Immature natural killer cell (primary cell): Measurements from ENCODE around the gene AUTS2. TPM values are rescaled to one million over a fixed set of nuclear protein-coding genes. Genes with fewer than 3 reads are reported as not detected.

Experiments
- DNase-seq, 3 donors: peaks; one replicate each; pipeline ENCODE4 v3.0.0; 2022; ENCODE audit warnings: mixed read lengths in 1 of 3
- H3K27ac Mint-ChIP-seq, 6 donors: one replicate each; pipeline ENCODE4 v1.8.0; 2020; ENCODE audit warnings: mixed read lengths in 6 of 6, mild to moderate bottlenecking in 5 of 6, inconsistent platforms in 4 of 6, moderate library complexity in 3 of 6
- H3K27me3 Mint-ChIP-seq, 3 donors: one replicate each; pipeline ENCODE4 v1.8.0; 2020 to 2021; ENCODE audit warnings: low read depth in 3 of 3, mild to moderate bottlenecking in 3 of 3, mixed read lengths in 3 of 3, moderate library complexity in 3 of 3, inconsistent platforms in 1 of 3
- H3K36me3 Mint-ChIP-seq, 3 donors: one replicate each; pipeline ENCODE4 v1.8.0; 2020; ENCODE audit warnings: mixed read lengths in 3 of 3, inconsistent platforms in 2 of 3, mild to moderate bottlenecking in 2 of 3
- H3K4me1 Mint-ChIP-seq, 2 donors: one replicate each; pipeline ENCODE4 v1.8.0; 2020; ENCODE audit warnings: inconsistent platforms in 2 of 2, mild to moderate bottlenecking in 2 of 2, mixed read lengths in 2 of 2, moderate library complexity in 1 of 2
- H3K4me3 Mint-ChIP-seq, 5 donors: one replicate each; pipeline ENCODE4 v1.8.0; 2020; ENCODE audit warnings: mild to moderate bottlenecking in 5 of 5, mixed read lengths in 5 of 5, inconsistent platforms in 3 of 5, moderate library complexity in 3 of 5
- H3K9me3 Mint-ChIP-seq, 6 donors: one replicate each; pipeline ENCODE4 v1.8.0; 2020; ENCODE audit warnings: mild to moderate bottlenecking in 6 of 6, mixed read lengths in 6 of 6, inconsistent platforms in 4 of 6, moderate library complexity in 3 of 6
- polyA plus RNA-seq, 3 donors: library from polyadenylated mRNA; unstranded; fragments of 300-500 nt; fragmentation: Illumina TruSeq; gene quantifications; one replicate each; pipeline ENCODE4 v1.2.3, GENCODE V29; 2021

AUTS2 gene
- polyA plus RNA-seq, 3 donors from 2014 or later: 1.9 to 17.6 (median 8.0) TPM

DNA sequence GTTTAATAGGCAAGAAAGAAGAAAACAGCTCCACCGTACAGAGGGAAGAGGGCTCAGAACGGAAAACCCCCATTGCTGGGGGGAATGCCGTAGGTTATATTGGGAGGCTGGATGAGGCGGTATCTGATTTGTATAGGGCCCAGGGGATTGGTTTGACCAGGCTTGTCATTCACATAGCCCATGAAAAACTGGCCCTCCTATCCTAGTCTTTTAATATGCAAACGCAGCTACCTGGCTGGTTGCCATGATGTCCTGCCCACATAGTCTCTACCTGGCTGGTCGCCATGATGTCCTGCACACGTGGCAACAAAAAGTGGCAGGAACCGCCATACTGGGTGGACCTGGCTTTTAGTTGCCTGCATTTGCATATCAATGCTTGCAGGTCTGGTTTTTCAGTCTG lies 84.7 kb downstream of the AUTS2 start:
- no peak for DNase-seq
- no peak overlapping the region for H3K27ac Mint-ChIP-seq
- no peaks in the 10 kb centered on the region for H3K36me3 Mint-ChIP-seq
- peaks cover 0 to 3% (median 0%) of the 10 kb centered on the region in 3 donors for H3K27me3 Mint-ChIP-seq
- no peaks in the 10 kb centered on the region for H3K9me3 Mint-ChIP-seq
- H3K4me3 Mint-ChIP-seq: no peak overlapping the region
- peaks cover 24 to 42% of the 10 kb centered on the region in 2 donors for H3K4me1 Mint-ChIP-seq

DNA sequence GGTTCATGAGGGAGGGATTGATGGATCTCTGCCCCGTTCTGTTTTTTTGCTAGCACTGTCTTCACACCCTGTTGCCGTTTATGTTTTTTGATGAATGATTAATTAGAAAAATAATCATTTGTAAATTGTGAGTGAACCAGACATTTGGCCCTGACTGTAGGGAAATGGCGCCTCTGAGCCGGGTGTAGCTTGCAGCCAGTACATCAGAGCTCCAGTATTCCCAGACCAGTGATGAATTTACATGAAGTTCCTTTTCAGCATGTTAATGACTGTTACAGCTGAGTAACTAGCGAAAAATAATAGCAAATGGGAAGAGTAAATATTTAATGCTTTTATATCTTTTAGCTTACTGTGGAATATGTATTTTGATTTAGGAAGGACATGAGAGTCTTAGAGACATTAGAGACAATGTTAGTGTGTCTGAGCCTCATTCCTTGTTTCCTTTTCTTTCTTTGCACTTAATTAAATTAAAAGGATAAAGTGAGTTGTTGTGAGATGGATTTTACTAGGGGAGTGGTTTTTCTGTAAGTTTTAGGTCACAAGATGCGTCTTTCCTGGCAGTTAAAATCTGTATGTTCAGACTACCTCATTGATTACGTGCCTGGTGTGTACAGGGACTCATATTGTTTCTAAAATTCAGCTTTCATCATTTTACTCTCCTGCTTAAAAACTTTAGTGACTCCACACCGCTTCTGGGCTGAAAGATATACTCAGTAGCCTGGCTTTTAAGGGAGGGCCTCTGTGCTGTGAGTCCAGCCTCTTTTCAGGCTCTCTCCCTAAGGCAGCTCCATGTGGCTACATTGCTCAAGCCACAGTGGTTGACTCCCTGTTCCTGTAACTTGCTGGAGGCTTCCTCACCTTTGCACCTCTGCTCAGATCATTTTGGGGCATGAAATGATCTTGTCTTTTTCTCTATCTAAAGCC lies 86.4 kb downstream of the AUTS2 start:
- DNase-seq: no peak
- H3K36me3 Mint-ChIP-seq: no peaks in the 10 kb centered on the region
- H3K4me3 Mint-ChIP-seq: peak overlapping the region; percentile 45 to 76 (median 66)
- peak overlapping the region; percentile 60 to 86 (median 78) for H3K27ac Mint-ChIP-seq
- H3K27me3 Mint-ChIP-seq: peaks cover 0 to 3% (median 0%) of the 10 kb centered on the region in 3 donors
- H3K9me3 Mint-ChIP-seq: no peaks in the 10 kb centered on the region
- peaks cover 24 to 32% of the 10 kb centered on the region in 2 donors for H3K4me1 Mint-ChIP-seq

DNA sequence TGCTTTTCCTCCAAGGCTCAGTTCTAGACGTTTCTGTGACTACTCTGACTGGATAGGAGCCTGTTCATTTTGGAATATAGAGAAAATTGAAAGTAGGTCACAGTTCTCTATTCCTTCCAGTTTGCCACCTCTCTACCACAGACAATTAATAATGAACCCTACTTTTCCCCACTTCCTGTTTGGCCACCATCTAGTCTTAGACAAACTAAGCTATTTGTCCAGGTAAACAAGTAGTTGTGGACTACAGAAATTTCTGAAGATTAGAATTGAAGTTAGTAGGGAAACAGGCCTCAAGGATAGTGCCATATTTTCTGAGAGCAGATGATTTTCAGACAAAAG lies 87.0 kb downstream of the AUTS2 start:
- Mint-ChIP-seq H3K9me3 (no peaks in the 10 kb centered on the region), H3K4me3 (peak overlapping the region; percentile 45 to 76 (median 66)), H3K27me3 (peaks cover 0 to 3% (median 0%) of the 10 kb centered on the region in 3 donors), H3K4me1 (peaks cover 24 to 32% of the 10 kb centered on the region in 2 donors), H3K27ac (peak overlapping the region; percentile 60 to 86 (median 78)), H3K36me3 (no peaks in the 10 kb centered on the region)
- peak in 2 of 3 donors; percentile 5 to 23 for DNase-seq

DNA sequence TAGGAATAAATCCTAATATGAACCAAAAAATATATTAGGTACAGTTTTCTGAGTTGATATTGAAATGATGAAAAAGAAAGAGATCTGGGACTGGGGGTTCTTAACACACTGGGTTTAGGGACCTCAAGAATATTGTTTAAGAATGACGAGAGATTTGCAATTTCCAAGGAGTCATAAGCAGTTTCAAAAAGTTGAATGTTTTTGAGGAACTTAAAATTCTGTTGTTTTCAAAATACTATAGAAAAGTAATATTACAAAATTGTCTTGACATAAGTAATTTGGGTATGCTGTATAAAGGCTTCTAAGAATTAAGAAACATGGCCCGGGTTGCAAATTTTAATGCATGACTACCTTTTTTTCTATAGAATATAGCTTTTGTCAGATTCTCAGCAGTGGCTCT lies 88.1 kb downstream of the AUTS2 start:
- peaks cover 24 to 32% of the 10 kb centered on the region in 2 donors for H3K4me1 Mint-ChIP-seq
- no peak for DNase-seq
- peak overlapping the region in 1 of 6 donors; percentile 81 for H3K27ac Mint-ChIP-seq
- H3K27me3 Mint-ChIP-seq: peaks cover 0 to 3% (median 0%) of the 10 kb centered on the region in 3 donors
- no peaks in the 10 kb centered on the region for H3K9me3 Mint-ChIP-seq
- H3K36me3 Mint-ChIP-seq: no peaks in the 10 kb centered on the region
- H3K4me3 Mint-ChIP-seq: no peak overlapping the region

DNA sequence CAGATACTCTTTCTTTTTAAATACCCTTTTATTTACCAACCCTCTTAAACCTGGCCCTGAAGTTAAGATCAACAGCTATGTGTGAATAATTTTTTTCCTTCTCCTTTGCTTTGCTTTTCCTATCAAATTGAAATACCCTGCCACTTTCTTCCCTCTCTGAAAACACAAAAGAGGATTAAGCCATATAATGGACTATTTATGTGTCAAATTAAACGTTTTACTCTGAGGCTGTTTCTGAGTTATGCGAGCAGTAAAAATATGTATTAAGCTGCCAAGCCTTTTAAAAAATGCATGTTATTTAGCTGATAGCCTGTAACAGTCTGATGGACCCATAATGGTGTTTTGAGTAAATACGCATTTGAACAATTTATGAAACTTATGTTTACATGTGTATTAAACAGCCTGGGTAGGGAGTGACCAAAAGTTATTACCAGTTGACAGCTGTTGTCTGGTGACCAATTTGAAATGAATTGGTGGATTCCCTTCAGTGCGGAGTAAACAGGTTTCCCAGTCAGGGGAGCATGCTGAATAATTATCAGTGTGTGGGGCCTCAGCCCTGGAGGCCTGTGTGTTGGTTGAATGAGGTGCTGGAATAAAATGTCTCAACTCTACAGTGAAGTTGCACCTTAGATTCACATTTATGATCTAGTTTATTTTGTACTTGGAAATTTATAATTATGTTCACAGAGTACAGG lies 89.6 kb downstream of the AUTS2 start:
- Mint-ChIP-seq H3K36me3 (peaks cover 0 to 5% (median 0%) of the 10 kb centered on the region in 3 donors), H3K4me3 (no peak overlapping the region), H3K9me3 (no peaks in the 10 kb centered on the region)

DNA sequence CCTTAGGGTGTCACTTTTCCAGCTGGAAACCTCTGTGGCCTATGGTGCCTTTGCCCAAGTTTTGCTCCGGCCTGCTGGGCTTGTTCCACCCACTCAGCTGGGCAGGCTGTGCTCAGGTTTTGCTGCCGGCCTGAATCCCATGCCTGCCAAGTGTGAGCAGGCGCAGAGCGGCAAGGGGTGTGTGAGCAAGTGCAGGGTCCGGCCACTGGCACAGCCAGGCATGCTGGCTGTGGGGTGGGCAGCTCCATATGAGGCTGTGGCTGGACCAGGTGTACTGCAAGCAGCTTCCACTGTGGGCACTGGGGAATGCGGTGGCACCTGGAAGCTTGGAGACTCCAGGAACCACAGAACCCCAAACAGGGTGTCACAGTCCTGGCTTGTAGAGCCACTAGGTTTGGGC lies 92.1 kb downstream of the AUTS2 start:
- Mint-ChIP-seq H3K9me3 (no peaks in the 10 kb centered on the region), H3K27me3 (peaks cover under 1 to 4% (median 3%) of the 10 kb centered on the region in 3 donors), H3K4me1 (peaks cover 15 to 39% of the 10 kb centered on the region in 2 donors), H3K27ac (no peak overlapping the region), H3K4me3 (no peak overlapping the region), H3K36me3 (peaks cover 0 to 5% (median 0%) of the 10 kb centered on the region in 3 donors)
- DNase-seq: no peak

More for the DNA sequence above, 89.6 kb downstream of the AUTS2 start:
- Mint-ChIP-seq H3K27ac (peak overlapping the region in 1 of 6 donors; percentile 42), H3K27me3 (peaks cover 0 to 3% (median 2%) of the 10 kb centered on the region in 3 donors), H3K4me1 (peaks cover 23 to 40% of the 10 kb centered on the region in 2 donors)
- DNase-seq: no peak

DNA sequence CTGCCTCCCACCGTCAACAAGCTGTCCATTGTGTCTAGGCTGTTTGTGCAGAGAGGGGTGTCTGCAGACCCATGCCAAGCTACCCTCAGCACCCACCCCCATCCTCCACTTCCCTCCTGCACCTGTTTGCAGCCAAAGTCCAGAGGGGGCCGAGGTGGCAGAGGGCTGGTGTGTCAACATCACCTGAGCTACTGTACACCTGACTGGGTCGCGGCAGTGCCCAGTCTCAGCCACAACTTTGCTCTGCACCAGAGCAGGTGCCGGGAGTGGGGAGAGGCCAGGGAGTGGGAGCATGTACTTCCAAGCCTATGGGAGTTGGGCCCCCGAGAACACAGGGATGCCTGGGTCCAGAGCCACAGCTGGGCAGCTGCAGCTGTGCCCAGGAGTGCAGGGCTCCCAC lies 93.1 kb downstream of the AUTS2 start:
- H3K27ac Mint-ChIP-seq: no peak overlapping the region
- H3K4me1 Mint-ChIP-seq: peaks cover 14 to 39% of the 10 kb centered on the region in 2 donors
- H3K4me3 Mint-ChIP-seq: no peak overlapping the region
- H3K36me3 Mint-ChIP-seq: peaks cover 0 to 5% (median 0%) of the 10 kb centered on the region in 3 donors
- peaks cover 0 to 4% (median 3%) of the 10 kb centered on the region in 3 donors for H3K27me3 Mint-ChIP-seq
- no peaks in the 10 kb centered on the region for H3K9me3 Mint-ChIP-seq
- DNase-seq: no peak

DNA sequence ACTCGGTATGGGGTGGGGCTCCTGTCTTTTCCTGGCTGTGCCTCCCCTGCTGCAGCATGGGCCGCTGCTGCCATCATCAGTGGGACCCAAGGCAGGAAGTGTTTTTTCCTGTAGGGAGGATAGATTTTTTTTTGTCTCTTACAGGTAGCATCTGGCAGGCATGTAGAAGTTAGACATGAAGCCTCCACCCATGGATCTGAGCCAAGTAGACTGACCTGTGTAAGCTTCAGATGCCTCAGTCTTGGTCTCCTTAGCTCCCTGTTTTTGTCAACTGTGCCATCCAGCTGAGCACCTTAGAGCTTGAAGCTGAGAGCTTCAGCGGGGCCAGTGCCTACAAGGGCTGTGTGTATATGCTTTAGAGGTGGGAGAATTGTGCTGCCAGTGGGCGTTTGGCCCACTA lies 93.5 kb downstream of the AUTS2 start:
- Mint-ChIP-seq H3K9me3 (no peaks in the 10 kb centered on the region), H3K4me3 (no peak overlapping the region)

DNA sequence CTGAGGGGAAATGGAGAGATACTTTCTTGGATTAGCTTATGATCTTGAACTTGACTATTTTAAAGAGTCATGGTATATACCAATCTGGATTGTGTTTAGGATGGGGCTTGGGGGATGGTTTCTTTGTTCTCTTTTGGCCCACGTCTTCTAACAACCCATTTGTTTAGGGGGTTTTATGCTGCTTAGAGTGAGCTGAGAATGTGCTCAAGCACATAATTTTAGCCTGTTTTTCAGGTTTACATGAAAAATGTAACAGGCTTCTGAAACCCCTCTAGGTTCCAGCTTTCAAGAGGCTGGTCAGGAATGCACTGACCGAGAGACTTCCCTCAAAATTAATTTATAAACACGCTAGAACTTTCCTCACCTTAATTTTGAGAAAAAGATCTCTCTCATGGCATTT lies 94.3 kb downstream of the AUTS2 start:
- no peak for DNase-seq
- Mint-ChIP-seq H3K27me3 (peaks cover 0 to 4% (median 3%) of the 10 kb centered on the region in 3 donors), H3K4me3 (no peak overlapping the region), H3K4me1 (peaks cover 26 to 47% of the 10 kb centered on the region in 2 donors), H3K27ac (no peak overlapping the region), H3K36me3 (peaks cover 0 to 5% (median 0%) of the 10 kb centered on the region in 3 donors), H3K9me3 (no peaks in the 10 kb centered on the region)

More for the DNA sequence above, 93.5 kb downstream of the AUTS2 start:
- no peak for DNase-seq
- peaks cover 0 to 4% (median 3%) of the 10 kb centered on the region in 3 donors for H3K27me3 Mint-ChIP-seq
- H3K4me1 Mint-ChIP-seq: peaks cover 17 to 39% of the 10 kb centered on the region in 2 donors
- no peak overlapping the region for H3K27ac Mint-ChIP-seq
- H3K36me3 Mint-ChIP-seq: peaks cover 0 to 5% (median 0%) of the 10 kb centered on the region in 3 donors

DNA sequence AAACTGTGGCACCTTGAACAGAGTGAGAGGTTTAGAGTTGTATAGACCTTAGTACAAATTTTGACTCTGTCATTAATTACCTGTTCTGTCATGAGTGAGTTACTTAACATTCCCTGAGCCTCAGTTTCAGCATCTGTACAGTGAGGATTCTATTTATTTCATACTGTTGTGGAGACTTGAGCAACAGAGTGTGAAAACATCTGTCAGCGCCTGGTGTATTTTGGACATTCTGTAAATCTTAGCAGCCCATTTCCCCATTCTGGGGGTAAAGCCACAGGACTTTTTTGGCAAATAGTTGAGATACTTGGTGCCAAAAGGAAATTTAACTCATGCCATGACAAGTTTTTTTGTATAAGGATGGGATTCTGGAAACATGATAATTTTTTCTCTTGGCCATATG lies 94.8 kb downstream of the AUTS2 start:
- H3K9me3 Mint-ChIP-seq: no peaks in the 10 kb centered on the region
- H3K36me3 Mint-ChIP-seq: peaks cover 0 to 5% (median 0%) of the 10 kb centered on the region in 3 donors
- peaks cover 0 to 4% (median 3%) of the 10 kb centered on the region in 3 donors for H3K27me3 Mint-ChIP-seq
- H3K27ac Mint-ChIP-seq: no peak overlapping the region
- no peak for DNase-seq
- no peak overlapping the region for H3K4me3 Mint-ChIP-seq
- H3K4me1 Mint-ChIP-seq: peaks cover 28 to 51% of the 10 kb centered on the region in 2 donors

DNA sequence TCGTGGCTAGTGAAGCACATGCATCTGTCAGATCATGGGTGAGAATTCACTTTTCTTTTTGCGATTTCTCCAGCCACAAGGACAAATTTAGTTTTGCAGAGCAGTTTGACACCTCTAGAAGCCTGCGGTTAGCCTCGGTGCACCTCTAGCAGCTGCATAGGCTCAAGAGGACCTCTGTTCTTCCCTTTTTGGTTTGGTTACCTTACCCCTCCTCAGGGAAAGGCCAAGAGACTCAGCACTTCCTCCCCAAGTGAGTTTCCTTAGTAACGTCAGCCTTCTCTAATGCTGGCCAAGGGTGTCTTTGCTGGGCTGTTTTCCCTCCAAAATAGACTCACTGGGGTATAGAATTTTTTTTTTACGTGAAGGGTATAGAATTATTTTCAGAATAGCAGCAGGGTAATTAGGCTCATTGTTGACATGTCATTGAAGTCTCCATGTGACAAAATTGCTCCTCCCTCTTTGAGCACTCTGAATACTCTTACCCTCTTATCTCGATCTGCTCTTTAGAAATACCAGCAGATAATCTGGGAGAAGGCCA lies 97.8 kb downstream of the AUTS2 start:
- Mint-ChIP-seq H3K27me3 (peaks cover 0 to 4% (median 3%) of the 10 kb centered on the region in 3 donors), H3K4me3 (peak overlapping the region; percentile 73 to 83 (median 81)), H3K4me1 (peaks cover 32 to 58% of the 10 kb centered on the region in 2 donors), H3K36me3 (peaks cover 0 to 5% (median 0%) of the 10 kb centered on the region in 3 donors), H3K27ac (peak overlapping the region; percentile 60 to 90 (median 79)), H3K9me3 (no peaks in the 10 kb centered on the region)
- DNase-seq: peak; percentile 37 to 38 (median 37)

DNA sequence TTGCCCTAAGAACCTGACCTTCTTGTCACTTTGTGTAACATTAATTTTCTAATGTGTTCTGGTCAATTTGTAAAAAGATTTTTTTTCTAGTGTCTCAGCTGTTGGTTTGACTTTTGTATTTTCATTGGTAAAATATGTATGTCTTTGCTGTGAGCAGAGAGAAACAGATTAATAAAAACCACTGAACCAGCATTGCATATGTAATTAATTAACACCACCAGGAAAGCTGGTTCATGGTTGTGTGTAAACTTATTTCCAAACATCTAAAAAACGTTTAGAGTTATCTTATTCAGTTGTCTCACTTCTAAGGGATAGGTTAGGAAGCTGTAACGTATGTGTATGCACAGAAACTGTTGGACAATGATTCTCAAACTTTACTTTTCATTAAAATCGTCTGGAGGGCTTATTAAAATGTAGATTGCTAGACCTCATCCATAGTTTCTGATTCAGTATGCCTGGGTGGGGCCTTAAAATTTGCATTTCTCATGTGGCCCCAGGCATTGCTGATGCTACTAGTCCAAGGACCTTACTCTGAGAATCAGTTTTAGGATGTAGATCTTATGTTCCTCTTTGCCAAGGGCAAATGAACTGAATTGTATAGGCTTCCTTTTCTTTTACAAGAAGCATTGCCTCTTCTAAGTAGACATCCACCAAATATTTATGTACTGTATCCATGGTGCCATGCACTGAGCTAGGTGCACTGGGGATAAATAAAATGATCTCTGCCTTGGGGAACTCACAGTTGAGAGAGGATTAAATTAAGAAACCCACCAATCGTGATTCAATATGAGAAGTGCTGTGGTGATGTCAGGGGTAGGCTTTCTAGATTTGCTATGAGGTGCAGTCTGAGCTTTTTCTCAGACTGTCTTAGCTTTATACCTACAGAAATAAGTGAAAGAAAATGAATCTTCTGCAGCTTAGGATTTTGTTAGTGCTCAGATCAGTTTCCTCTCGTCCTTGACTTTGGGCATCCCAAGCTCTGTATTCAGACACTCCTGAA lies 98.7 kb downstream of the AUTS2 start:
- no peaks in the 10 kb centered on the region for H3K9me3 Mint-ChIP-seq
- H3K4me3 Mint-ChIP-seq: peak overlapping the region in 3 of 5 donors; percentile 78 to 83 (median 83)
- H3K27me3 Mint-ChIP-seq: peaks cover 0 to 4% (median 3%) of the 10 kb centered on the region in 3 donors
- H3K27ac Mint-ChIP-seq: peak overlapping the region in 5 of 6 donors; percentile 8 to 90 (median 78)
- peaks cover 32 to 57% of the 10 kb centered on the region in 2 donors for H3K4me1 Mint-ChIP-seq
- DNase-seq: no peak
- H3K36me3 Mint-ChIP-seq: peaks cover 0 to 3% (median 0%) of the 10 kb centered on the region in 3 donors
